ENCODE data around the gene MYLK2.

DNA sequence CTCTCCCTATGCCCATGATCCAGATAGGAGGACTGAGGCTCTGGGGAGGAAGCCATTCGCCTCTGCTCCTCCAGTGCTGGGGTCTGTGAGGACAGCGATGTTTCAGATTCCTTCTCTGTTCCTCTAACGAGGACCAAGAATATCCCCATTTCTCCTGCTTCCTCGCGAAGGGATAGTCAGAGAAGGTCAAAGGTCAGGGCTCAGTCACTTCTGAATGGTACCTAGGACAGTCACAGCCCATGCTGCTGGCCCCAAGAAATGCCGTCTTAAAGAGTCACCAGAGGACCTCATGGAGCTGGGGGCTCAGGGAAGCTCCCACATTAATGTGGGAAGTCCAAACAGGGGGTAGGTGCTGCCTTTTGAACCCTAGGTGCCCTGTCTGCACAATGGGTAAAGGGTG lies 24.1 kb downstream of the MYLK2 start:
- TF ChIP-seq, protein P1, sequence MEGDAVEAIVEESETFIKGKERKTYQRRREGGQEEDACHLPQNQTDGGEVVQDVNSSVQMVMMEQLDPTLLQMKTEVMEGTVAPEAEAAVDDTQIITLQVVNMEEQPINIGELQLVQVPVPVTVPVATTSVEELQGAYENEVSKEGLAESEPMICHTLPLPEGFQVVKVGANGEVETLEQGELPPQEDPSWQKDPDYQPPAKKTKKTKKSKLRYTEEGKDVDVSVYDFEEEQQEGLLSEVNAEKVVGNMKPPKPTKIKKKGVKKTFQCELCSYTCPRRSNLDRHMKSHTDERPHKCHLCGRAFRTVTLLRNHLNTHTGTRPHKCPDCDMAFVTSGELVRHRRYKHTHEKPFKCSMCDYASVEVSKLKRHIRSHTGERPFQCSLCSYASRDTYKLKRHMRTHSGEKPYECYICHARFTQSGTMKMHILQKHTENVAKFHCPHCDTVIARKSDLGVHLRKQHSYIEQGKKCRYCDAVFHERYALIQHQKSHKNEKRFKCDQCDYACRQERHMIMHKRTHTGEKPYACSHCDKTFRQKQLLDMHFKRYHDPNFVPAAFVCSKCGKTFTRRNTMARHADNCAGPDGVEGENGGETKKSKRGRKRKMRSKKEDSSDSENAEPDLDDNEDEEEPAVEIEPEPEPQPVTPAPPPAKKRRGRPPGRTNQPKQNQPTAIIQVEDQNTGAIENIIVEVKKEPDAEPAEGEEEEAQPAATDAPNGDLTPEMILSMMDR (optimal IDR thresholded peaks at IDR 0.05 in 1 of 3, IDR thresholded peaks at IDR 0.05 in 1 of 3, conservative IDR thresholded peaks at IDR 0.05 in 1 of 3; ENCODE audit: extremely low read depth in 1 of 3, insufficient read depth in 2 of 3, low read length in 3 of 3) = no peak
- no peak for TF ChIP-seq EZH2 (IDR thresholded peaks at IDR 0.05; ENCODE audit: low read length)

Measured in keratinocyte (primary cell).